ENCODE results near the gene CFAP53.

CFAP53 gene

DNA sequence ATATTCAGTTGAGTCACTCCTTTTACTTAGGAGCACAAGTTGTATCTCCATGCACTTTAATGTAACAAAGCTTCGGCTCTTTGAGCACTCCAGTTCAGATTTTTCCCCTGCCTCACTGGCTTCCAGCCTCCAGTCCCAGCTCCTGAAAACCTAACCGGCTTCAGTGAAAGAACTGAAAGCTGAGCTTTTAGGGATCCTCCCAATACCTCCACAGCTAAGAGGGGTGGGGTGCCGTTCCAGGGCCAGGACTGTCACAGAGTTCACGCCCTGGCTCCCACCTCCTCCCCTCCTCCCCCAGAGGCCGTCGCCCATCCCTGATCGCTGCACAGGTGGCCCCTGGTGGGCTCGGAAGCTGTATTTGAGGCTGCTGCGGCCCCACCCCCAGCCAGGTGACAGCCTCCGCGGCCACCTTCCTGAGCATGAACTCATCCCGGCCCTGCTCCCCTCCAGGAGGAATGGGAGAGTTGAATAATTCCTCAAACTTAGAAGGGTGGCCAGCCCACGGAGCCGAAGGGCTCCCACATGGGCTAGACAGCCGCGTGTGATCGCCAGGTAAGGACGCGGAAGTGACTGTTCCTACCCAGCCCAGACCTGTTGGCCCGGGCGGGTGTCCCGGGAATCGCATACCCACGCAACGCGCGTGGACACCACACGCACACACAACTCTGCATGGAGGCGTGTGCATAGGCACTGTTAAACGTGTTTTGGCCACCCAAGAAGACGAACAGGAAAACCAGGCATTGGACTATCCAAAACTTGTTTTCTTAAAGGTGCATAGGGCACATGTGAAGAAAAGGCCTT is 73.1 kb downstream of the CFAP53 start:
- DNase-seq, result no peak

DNA sequence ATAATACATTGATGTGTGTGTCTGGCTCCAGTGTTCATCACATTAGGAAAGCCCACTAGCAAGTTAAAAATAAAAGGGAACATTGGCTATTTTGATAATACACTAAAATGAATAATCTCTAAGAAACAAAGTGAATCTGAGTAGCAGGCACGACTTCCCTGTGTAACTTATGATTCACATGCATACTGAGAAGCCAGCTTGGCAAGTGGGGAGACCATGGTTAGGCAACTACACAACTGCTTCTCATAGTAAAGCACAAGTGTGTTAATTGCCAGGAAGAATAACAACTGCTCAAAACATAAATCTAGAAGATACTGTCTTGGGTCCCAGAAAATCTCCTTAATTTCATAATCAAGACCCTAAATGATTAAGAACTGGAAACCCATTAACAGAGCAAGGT is 75.4 kb downstream of the CFAP53 start:
- no peak for DNase-seq

DNA sequence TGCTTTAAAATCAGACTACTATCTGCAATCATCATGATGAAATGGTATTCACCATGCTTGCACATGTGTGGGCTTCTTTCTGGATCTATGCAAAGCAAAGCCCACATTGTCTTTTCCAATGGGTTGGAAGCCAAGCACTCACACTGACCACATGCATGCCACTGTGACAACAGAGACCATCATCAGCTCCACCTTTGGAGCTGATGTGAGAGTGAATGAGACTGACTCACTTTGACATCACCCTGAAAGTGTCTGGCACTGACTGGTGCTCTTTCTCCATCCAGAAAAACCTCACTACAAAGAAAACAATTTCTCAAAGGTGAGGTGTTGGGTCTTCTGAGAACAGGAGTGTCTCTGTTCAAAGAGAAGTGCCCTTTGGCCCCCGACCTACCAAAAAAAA is 76.1 kb downstream of the CFAP53 start:
- DNase-seq, result no peak

DNA sequence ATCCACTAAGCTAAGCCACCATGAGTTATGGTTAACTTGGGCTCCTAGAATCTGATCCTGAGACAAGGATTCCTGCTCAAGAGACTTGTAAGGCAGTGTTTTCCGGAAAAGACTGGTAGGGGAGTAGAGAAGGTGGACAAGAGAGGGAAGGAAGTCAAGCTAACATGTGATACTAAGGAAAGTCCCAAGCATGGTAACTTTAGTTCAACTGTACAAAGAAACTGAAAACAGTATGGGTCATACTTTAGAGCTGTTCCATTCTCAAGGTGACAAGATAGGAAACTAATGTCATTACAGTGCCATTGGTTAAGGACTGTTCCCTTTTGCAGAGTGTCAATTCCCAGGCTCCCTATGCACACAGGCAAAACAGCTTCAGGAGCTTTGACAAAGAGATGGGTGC is 77.1 kb downstream of the CFAP53 start:
- DNase-seq, result no peak

DNA sequence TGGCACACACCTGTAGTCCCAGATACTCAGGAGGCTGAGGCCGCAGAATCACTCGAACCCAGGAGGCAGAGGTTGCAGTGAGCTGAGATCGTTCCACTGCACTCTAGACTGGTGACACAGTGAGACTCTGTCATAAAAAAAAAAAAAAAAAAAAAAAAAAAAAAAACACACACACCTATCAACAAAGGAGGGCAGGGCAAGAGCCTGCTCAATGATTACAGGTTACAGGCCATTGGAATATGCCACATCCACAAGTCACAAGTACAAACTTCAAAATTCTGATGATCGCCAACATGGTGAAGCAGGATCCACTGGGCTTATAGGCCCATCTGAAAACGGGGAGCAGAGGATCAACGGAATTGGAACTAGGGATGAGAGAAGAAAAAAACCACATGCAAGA is 77.6 kb downstream of the CFAP53 start:
- DNase-seq, result no peak

DNA sequence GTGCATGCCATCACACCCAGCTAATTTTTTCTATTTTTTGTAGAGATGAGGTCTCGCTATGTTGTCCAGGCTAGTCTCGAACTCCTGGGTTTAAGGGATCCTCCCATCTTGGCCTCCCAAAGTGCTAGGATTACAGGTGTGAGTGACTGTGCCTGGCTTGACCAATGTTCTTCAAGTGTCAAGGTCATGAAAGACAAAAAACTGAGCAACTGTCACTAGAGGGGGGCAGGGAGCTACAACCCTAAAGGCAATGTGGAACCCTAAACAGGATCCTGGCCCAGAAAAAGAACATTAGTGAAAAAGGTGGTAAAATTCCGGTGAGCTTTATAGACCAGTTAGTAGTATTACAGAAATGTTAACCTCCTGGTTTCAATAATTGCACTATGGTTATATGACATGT is 78.6 kb downstream of the CFAP53 start:
- DNase-seq, result no peak

DNA sequence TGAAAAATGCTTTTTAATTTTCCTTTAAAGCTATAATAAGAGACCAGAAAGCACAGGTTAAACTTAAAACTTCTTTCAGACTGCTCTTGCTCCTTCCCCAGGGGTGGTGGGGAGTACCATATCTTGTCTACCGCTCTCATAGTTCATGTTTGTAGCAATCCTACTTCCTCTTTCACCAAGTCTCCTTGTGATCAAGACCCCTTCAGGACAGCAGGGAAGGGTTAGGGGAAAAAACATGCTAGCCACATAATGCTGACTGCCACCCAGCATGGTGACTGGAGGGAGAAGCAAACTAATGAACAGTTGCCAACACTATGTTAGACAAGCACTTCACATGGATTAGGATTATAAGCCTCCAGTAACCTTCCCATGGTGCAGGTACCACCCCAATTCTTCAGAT is 79.9 kb downstream of the CFAP53 start:
- no peak for DNase-seq

DNA sequence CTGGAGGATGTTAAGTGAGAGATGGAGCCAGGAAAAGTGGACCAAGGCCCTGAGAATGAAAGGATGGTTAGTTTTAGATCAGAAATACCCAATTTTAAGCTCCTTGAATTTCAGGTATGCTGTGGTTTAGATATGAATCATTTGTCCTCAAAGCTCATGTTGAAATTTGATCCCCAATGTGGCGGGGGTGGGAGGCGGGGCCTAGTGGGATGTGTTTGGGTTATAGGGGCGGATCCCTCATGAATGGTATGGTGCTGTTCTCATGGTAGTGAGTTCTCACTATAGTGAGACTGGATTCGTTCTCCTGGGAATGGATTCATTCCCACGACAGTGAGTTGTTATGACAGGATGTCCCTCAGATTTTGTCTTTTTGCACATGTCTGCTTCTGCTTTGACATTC is 82.7 kb downstream of the CFAP53 start:
- no peak for DNase-seq

DNA sequence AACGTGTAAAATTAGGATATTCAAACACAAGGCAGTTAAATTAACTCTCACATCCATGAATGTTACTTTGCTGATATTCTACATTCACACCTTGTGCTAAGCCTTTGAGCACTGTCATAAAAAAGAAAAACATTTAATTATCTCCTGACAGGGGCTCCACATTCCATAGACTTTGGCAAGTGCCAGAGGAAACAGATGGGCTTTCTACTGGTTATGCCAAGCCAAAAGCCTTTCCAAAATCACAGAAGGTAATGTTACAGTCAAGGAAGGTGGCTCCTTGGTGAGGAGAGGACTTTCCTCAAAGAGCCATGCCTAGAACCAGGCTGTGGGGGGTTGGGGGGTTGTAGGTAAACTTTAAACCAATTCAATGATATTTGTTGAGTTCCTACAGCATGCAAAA is 83.8 kb downstream of the CFAP53 start:
- no peak for DNase-seq

DNA sequence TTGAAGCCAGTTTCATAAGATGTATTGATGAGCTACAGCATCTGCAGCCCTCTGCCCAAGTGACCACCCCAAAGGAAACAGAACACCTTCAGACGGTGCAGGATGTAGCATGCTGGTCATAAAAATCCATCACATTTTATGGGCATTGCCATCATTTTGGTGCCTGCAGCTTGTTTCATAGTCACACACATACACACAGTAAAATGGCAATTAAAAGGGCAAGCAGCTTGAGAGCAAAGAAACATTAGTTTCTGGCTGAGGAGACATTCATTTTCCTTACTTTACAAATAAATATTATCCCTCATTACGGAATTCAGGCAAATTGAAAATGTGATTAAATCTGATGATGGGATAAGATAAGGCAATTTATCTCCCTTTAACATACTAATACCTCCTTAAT is 84.7 kb downstream of the CFAP53 start:
- no peak for DNase-seq

DNA sequence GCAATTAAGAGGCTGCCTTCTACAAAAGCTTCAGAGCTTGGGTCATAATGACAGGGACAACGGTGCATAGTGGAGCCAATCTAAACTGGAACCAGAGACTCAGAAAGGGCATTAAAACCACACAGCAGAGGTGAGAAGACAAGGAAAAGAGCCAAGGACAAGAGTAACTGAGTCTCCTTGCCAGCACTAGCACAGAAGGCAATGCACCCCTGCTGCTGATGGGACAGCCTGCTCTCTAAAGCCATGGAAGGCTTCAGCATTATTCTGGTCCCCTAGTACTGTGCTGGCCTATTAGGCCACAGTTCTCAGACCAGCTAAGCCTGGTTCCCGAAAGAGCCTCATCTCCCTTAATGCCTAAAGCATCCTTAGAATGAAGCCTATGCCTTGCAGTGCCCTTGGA is 86.8 kb downstream of the CFAP53 start:
- DNase-seq, result no peak

DNA sequence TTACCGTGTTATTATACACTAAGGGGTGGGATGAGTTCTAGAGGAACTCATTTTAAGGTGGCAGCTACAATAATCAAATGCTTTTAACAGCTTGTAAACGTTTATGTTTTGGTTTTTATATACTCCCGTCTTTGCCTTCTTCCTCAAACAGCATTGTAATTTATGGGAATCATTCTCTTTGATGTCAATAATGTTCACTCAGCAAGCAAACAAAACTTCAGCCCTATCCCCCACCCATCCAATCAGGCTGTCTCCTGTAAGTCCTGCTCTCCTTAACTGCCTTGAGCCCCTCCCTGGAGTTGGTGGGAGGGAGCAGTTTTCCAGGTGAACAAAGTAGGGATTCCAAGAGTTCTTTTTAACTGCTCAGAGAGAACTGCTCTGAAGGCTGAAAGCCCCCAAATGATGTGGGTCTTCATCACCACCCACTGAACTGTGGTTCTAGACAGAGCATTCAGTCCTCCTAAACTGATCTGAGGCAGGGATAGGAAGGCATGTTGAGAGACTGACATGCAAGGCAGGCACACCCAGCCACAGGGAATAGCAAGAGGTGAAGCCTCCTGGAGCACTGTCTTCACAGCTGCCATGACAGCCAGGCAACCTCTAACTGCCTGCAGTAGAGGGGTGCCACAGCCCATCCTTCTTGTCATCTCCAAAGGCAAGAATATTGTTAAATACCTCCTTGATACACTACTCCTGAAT is 88.9 kb downstream of the CFAP53 start:
- DNase-seq, result no peak
